Measurements from ENCODE around the gene TMEM175. TPM values are rescaled to one million over a fixed set of nuclear protein-coding genes. Genes with fewer than 3 reads are reported as not detected.

TMEM175 gene
- total and polyA plus RNA-seq, 2 of the 8 experiments (the other 6 are each of a cell fraction or from before 2014, with no cell fraction given) = 4.9 to 20.7 TPM

DNA sequence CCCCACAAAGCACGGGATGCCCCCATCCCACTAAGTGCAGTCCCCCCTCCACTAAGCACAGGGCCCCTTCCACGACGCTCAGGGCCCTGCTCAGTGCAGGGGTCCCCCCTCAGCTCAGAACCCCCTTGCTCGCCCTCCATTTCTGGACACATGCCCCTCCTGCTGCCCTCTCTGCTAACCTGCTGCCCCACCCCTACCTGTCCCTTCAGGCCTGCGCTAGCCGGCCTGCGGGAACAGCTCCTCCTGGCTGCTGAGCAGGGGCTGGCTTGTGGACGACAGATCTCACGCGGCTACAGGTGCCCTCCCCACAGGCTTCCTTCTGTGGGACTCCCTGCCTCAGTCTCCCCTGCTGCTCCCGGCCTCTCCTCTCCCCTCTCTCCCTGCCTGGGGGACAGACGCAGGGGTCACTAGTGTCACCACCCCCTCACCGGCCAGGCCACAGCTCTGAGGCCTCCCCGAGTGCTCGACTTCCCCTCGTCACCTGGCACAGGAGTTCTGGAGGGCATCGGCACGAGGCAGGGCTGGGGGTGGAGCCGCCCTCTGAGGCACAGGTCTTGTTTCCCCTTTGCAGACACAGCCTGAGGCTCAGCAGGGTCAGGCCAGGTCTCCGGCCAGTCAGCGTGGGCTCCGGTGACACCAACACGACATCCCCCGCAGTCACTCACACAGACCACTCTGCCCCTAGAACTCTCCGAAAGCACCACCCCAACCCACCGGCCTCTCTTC, 21.7 kb upstream of the TMEM175 start:
- Histone ChIP-seq H3K23ac (ENCODE audit: insufficient read length) (no peak overlapping the region), H2BK5ac (ENCODE audit: low read depth, low read length) (no peak overlapping the region), H3K23me2 (ENCODE audit: low read depth, low read length) (no peaks in the 10 kb centered on the region), H2BK120ac (replicated peaks; ENCODE audit: low read depth, low read length) (no peak overlapping the region), H4K8ac (ENCODE audit: extremely low read depth, insufficient read depth, low read length) (peak overlapping the region; percentile 57; the same call in 1 of the 2 replicates), H2AFZ (ENCODE audit: low read length) (no peak overlapping the region), H3K27ac (ENCODE audit: low read depth, low read length) (no peak overlapping the region), H3K4me3 (ENCODE audit: extremely low read depth in 1 of 4, insufficient read depth in 2 of 4, low read depth in 3 of 4, low read length in 4 of 4) (no peak overlapping the region), H3K9ac (replicated peaks in 1 of 4; ENCODE audit: extremely low read depth in 1 of 4, low read depth in 3 of 4, low read length in 3 of 4) (no peak overlapping the region), H3K4me2 (ENCODE audit: insufficient read depth in 1 of 2, low read depth in 2 of 2, low read length in 2 of 2) (no peak overlapping the region), H4K5ac (ENCODE audit: insufficient read length, low read depth, low read length) (no peak overlapping the region), H3K79me2 (ENCODE audit: control insufficient read depth in 1 of 2, insufficient read depth in 2 of 2, low read length in 2 of 2) (peaks cover 3 to 13% of the 10 kb centered on the region in 2 experiments), H2BK12ac (ENCODE audit: low read depth, low read length) (no peak overlapping the region), H2BK15ac (ENCODE audit: low read length) (no peak overlapping the region), H3K56ac (replicated peaks; ENCODE audit: insufficient read length, low read depth, low read length) (no peak overlapping the region), H3K27me3 (replicated peaks in 1 of 4; ENCODE audit: control insufficient read depth in 3 of 4, extremely low read depth in 1 of 4, insufficient read depth in 3 of 4, low read length in 3 of 4) (no peaks in the 10 kb centered on the region; a peak in 1 of 7 replicates), H3K18ac (ENCODE audit: extremely low read depth, low read length) (no peak overlapping the region), H3K36me3 (ENCODE audit: control insufficient read depth in 2 of 4, insufficient read depth in 4 of 4, low read length in 3 of 4) (peaks cover 0 to 8% (median 3%) of the 10 kb centered on the region in 4 experiments; a peak in 3 of 8 replicates), H4K20me1 (replicated peaks in 1 of 2; ENCODE audit: control insufficient read depth in 1 of 2, insufficient read depth in 2 of 2, low read length in 2 of 2) (peaks cover 2 to 5% of the 10 kb centered on the region in 2 experiments), H4K91ac (replicated peaks; ENCODE audit: insufficient read length, low read length) (no peak overlapping the region), H3K14ac (ENCODE audit: insufficient read length) (no peak overlapping the region), H3K4ac (replicated peaks; ENCODE audit: insufficient read length, low read depth, low read length) (no peak overlapping the region), H3K79me1 (ENCODE audit: low read depth, low read length) (peaks cover 6% of the 10 kb centered on the region; the same call in 1 of the 2 replicates), H3K9me3 (ENCODE audit: insufficient read depth in 2 of 2, low read depth in 1 of 2, low read length in 1 of 2) (peaks cover 0 to 8% of the 10 kb centered on the region in 2 experiments; a peak in 1 of 4 replicates), H2AK5ac (ENCODE audit: low read depth, low read length) (no peak overlapping the region), H3K4me1 (replicated peaks in 1 of 4; ENCODE audit: control insufficient read depth in 3 of 4, insufficient read depth in 4 of 4, low read length in 3 of 4) (no peaks in the 10 kb centered on the region), H2BK20ac (ENCODE audit: low read length) (no peak overlapping the region)
- CTCF ChIA-PET (ENCODE audit: partially characterized antibody) = interaction anchor here (0.7 to 1.4 kb wide), 7 partner anchors 10 to 479 kb away, joined by 3 to 6 read pairs (median 4); no protein-coding TSS in a partner anchor
- 85% methylated on average over 26 of the region's 26 CpGs; no CpG with 5 or more reads in 1 of the 2 experiments for WGBS, 2 experiments (ENCODE audit: extremely low coverage in 1 of 2, insufficient coverage in 1 of 2, insufficient read length in 1 of 2, insufficient replicate concordance in 2 of 2, low coverage in 1 of 2, low lambda C conversion rate in 2 of 2, missing lambda C conversion rate in 1 of 2)
- TF ChIP-seq, protein P1, sequence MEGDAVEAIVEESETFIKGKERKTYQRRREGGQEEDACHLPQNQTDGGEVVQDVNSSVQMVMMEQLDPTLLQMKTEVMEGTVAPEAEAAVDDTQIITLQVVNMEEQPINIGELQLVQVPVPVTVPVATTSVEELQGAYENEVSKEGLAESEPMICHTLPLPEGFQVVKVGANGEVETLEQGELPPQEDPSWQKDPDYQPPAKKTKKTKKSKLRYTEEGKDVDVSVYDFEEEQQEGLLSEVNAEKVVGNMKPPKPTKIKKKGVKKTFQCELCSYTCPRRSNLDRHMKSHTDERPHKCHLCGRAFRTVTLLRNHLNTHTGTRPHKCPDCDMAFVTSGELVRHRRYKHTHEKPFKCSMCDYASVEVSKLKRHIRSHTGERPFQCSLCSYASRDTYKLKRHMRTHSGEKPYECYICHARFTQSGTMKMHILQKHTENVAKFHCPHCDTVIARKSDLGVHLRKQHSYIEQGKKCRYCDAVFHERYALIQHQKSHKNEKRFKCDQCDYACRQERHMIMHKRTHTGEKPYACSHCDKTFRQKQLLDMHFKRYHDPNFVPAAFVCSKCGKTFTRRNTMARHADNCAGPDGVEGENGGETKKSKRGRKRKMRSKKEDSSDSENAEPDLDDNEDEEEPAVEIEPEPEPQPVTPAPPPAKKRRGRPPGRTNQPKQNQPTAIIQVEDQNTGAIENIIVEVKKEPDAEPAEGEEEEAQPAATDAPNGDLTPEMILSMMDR (IDR thresholded peaks at IDR 0.05; ENCODE audit: control extremely low read depth in 1 of 3, insufficient read depth in 1 of 3, low read depth in 1 of 3, low read length in 3 of 3) = no peak
- no peak for TF ChIP-seq SP1 (IDR thresholded peaks at IDR 0.05; ENCODE audit: low read depth, low read length)
- no peak for TF ChIP-seq POU5F1 (IDR thresholded peaks at IDR 0.05; ENCODE audit: low read depth, low read length)
- TF ChIP-seq TEAD4 (IDR thresholded peaks at IDR 0.05; ENCODE audit: low read depth, low read length) = no peak
- TF ChIP-seq, protein P2, sequence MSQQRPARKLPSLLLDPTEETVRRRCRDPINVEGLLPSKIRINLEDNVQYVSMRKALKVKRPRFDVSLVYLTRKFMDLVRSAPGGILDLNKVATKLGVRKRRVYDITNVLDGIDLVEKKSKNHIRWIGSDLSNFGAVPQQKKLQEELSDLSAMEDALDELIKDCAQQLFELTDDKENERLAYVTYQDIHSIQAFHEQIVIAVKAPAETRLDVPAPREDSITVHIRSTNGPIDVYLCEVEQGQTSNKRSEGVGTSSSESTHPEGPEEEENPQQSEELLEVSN (IDR thresholded peaks at IDR 0.05) = no peak
- no peak for TF ChIP-seq RXRA (IDR thresholded peaks at IDR 0.05; ENCODE audit: insufficient read depth, low read depth, low read length)
- POLR2A ChIA-PET (ENCODE audit: partially characterized antibody) = no interaction called here
- DNase-seq (ENCODE audit: low read depth in 1 of 2, low spot score in 2 of 2) (no peak), FAIRE-seq (no peak)
